Neuronal stem cell (in vitro differentiated cells): ENCODE results near the gene RAVER1. TPM values are rescaled to one million over a fixed set of nuclear protein-coding genes. Genes with fewer than 3 reads are reported as not detected.
A peak's percentile ranks its signal among the peaks of the same experiment; 100 is the strongest.

Source experiments
- DNase-seq: peaks from one replicate; pipeline ENCODE4 v3.0.0-alpha.2; 2013; ENCODE audit warnings: low spot score
- H2AFZ ChIP-seq: one replicate; pipeline ENCODE4 v1.6.1; 2013; ENCODE audit warnings: mild to moderate bottlenecking, low read length, inconsistent platforms
- H2AK5ac ChIP-seq: 2 replicates; pipeline ENCODE4 v1.6.1; 2013; ENCODE audit warnings: low read depth, mild to moderate bottlenecking, inconsistent platforms, low read length, moderate library complexity, mixed read lengths
- H2BK120ac ChIP-seq: 2 replicates; pipeline ENCODE4 v1.6.1; 2013; ENCODE audit warnings: low read depth, mild to moderate bottlenecking, inconsistent platforms, low read length, moderate library complexity, mixed read lengths
- H2BK12ac ChIP-seq: one replicate; pipeline ENCODE4 v1.6.1; 2013; ENCODE audit warnings: low read length, inconsistent platforms
- H2BK15ac ChIP-seq: 2 replicates; pipeline ENCODE4 v1.6.1; 2013; ENCODE audit warnings: mild to moderate bottlenecking, low read length, inconsistent platforms, mixed read lengths
- H2BK5ac ChIP-seq: one replicate; pipeline ENCODE4 v1.6.1; 2013; ENCODE audit warnings: inconsistent platforms, mild to moderate bottlenecking, low read length, moderate library complexity
- H3K14ac ChIP-seq: one replicate; pipeline ENCODE4 v1.6.1; 2013; ENCODE audit warnings: low read length, inconsistent platforms
- H3K18ac ChIP-seq: 2 replicates; pipeline ENCODE4 v1.6.1; 2013; ENCODE audit warnings: low read length, inconsistent platforms
- H3K23ac ChIP-seq: 2 replicates; pipeline ENCODE4 v1.6.1; 2013; ENCODE audit warnings: low read depth, mild to moderate bottlenecking, mixed read lengths, low read length, inconsistent platforms; ENCODE audit not compliant: poor library complexity
- H3K27ac ChIP-seq: replicated peaks from 3 replicates; pipeline ENCODE4 v1.5.1; 2013; ENCODE audit warnings: low read length, inconsistent platforms
- H3K27me3 ChIP-seq, 3 experiments: 2 replicates each; pipeline ENCODE4 v1.6.1; 2013; ENCODE audit warnings: low read length in 3 of 3, mild to moderate bottlenecking in 2 of 3, inconsistent platforms in 1 of 3, low read depth in 1 of 3, mixed read lengths in 1 of 3, moderate library complexity in 1 of 3; ENCODE audit not compliant: control insufficient read depth in 3 of 3, insufficient read depth in 3 of 3
- H3K36me3 ChIP-seq, 2 donors: replicated peaks in 1 of 2; 2 replicates each; pipeline ENCODE4 v1.6.1; 2013; ENCODE audit warnings: low read length in 2 of 2; ENCODE audit not compliant: control insufficient read depth in 2 of 2, insufficient read depth in 2 of 2
- H3K4ac ChIP-seq: 2 replicates; pipeline ENCODE4 v1.6.1; 2013; ENCODE audit warnings: inconsistent platforms, mild to moderate bottlenecking, low read length, moderate library complexity
- H3K4me1 ChIP-seq, 2 donors: 1 replicate in 1 of 2; 2 replicates in 1 of 2; pipeline ENCODE4 v1.6.1; 2013; ENCODE audit warnings: low read length in 2 of 2, low read depth in 1 of 2; ENCODE audit not compliant: control insufficient read depth in 2 of 2, insufficient read depth in 1 of 2
- H3K4me2 ChIP-seq: one replicate; pipeline ENCODE4 v1.6.1; 2013; ENCODE audit warnings: mild to moderate bottlenecking, low read length, inconsistent platforms; ENCODE audit not compliant: insufficient read depth, poor library complexity, severe bottlenecking
- H3K4me3 ChIP-seq, 2 donors: 2 replicates each; pipeline ENCODE4 v1.5.1; 2013; ENCODE audit warnings: low read length in 2 of 2, mild to moderate bottlenecking in 2 of 2, inconsistent platforms in 1 of 2, moderate library complexity in 1 of 2
- H3K79me1 ChIP-seq: one replicate; pipeline ENCODE4 v1.6.1; 2013; ENCODE audit warnings: low read depth, mild to moderate bottlenecking, inconsistent platforms, low read length, moderate library complexity
- H3K9ac ChIP-seq: one replicate; pipeline ENCODE4 v1.6.1; 2013; ENCODE audit warnings: mild to moderate bottlenecking, low read depth, low read length, inconsistent platforms; ENCODE audit not compliant: poor library complexity
- H3K9me3 ChIP-seq, 2 donors: replicated peaks in 1 of 2; 2 replicates each; pipeline versions ENCODE3 to v1.6.1; 2013; ENCODE audit warnings: low read length in 2 of 2, mild to moderate bottlenecking in 2 of 2, inconsistent platforms in 1 of 2, low read depth in 1 of 2, mixed read lengths in 1 of 2, moderate library complexity in 1 of 2; ENCODE audit not compliant: control insufficient read depth in 2 of 2, insufficient read depth in 1 of 2
- H4K8ac ChIP-seq: one replicate; pipeline ENCODE4 v1.6.1; 2013; ENCODE audit warnings: low read depth, mild to moderate bottlenecking, inconsistent platforms, low read length, moderate library complexity
- H4K91ac ChIP-seq: one replicate; pipeline ENCODE4 v1.6.1; 2013; ENCODE audit warnings: low read length, low read depth, mild to moderate bottlenecking, inconsistent platforms; ENCODE audit not compliant: poor library complexity
- WGBS, 2 donors: extraction: QIAGEN DNeasy Blood & Tissue Kit; methylation state at CpG; one replicate each; pipeline ENCODE4 v1.1.7; 2013; ENCODE audit warnings: missing lambda C conversion rate in 2 of 2, mixed read lengths in 1 of 2; ENCODE audit not compliant: insufficient read length in 2 of 2, insufficient replicate concordance in 1 of 2; ENCODE audit errors: extremely low coverage in 2 of 2; 5-methylcytosine and 5-hydroxymethylcytosine counted together
- small RNA-seq: library from polyadenylated mRNA; stranded (forward); fragments of <200 nt; extraction: miRNeasy Mini kit (QIAGEN cat#:217004); gene quantifications from one replicate; pipeline ENCODE3, GENCODE V24; 2013; ENCODE audit not compliant: insufficient read depth

The RAVER1 gene

DNA sequence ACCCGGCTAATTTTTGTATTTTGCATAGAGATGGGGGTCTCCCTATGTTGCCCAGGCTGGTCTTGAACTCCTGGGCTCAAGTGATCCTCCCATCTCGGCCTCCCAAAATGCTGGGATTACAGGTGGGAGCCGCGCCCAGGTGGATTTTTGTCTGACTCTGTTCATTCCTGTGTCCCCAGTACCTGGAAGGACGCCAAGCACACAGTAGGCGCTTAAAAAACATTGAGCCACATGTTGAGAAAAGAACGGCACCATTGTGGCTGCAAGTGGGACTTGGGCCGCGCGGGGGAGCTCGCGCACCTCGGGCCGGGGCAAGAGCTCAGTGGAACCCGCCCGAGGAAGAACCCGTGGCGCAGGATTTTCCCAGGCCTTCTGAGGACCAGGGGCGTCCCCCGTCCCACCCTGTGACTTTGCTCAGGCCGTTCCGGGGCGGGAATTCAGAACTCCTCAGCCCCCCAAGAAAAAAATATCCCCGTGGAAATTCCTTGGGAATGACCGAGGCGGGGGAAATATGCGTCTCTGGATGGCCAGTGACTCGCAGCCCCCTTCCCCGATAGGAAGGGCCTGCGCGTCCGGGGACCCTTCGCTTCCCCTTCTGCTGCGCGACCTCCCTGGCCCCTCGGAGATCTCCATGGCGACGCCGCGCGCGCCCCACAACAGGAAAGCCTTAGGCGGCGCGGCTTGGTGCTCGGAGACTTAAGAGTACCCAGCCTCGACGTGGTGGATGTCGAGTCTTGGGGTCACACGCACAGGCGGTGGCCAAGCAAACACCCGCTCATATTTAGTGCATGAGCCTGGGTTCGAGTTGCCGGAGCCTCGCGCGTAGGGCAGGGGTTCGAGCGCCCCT is 63.8 kb downstream of the RAVER1 start:
- Histone ChIP-seq H3K36me3 (peaks cover 0 to under 1% of the 10 kb centered on the region in 2 donors), H3K4me1 (peaks cover 8 to 18% of the 10 kb centered on the region in 2 donors), H3K18ac (peak overlapping the region; percentile 94), H2BK15ac (peak overlapping the region; percentile 46), H2BK5ac (peak overlapping the region; percentile 44), H3K4ac (no peak overlapping the region), H3K79me1 (no peaks in the 10 kb centered on the region), H3K9me3 (no peaks in the 10 kb centered on the region), H4K8ac (no peak overlapping the region), H3K14ac (peak overlapping the region; percentile 38), H3K9ac (peak overlapping the region; percentile 50), H3K4me3 (no peak overlapping the region), H3K23ac (peak overlapping the region; percentile 93), H4K91ac (peak overlapping the region; percentile 72), H2AK5ac (peak overlapping the region; percentile 91), H2AFZ (peak overlapping the region; percentile 93), H3K27ac (no peak overlapping the region), H3K27me3 (peaks cover 0 to 29% (median 20%) of the 10 kb centered on the region in 3 experiments), H2BK12ac (peak overlapping the region; percentile 86), H2BK120ac (no peak overlapping the region), H3K4me2 (peak overlapping the region; percentile 58)
- no CpG with 5 or more reads among the region's 59 CpGs for WGBS, 2 donors
- peak; percentile 69 for DNase-seq

DNA sequence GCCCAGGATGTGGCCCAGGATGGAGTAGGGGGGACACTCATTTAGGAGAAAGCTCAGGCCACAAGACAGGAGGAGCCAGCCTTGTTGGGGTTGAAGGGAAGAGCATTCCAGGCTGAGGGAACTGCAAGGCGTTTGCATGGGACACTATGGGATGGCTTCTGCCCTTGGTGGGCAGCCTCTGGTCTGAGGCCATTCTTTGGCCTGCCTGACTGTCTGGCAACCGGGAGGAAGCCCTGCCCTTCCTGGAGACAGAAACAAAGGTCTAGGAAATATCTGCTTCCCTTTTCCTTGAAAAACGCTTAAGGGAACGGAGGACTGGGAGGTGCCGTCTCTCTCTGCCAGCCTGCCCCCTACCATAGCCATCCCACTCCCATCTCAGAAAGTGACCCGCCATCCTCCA is 65.3 kb downstream of the RAVER1 start:
- H3K27ac ChIP-seq, result no peak overlapping the region
- H3K9me3 ChIP-seq, result no peaks in the 10 kb centered on the region
- WGBS, 2 donors, result no CpG with 5 or more reads among the region's 6 CpGs
- no peak overlapping the region for H2BK120ac ChIP-seq
- H3K27me3 ChIP-seq, result peaks cover 0 to 29% (median 20%) of the 10 kb centered on the region in 3 experiments
- H3K14ac ChIP-seq, result no peak overlapping the region
- no peak overlapping the region for H3K9ac ChIP-seq
- H3K18ac ChIP-seq, result no peak overlapping the region
- H3K4me2 ChIP-seq, result no peak overlapping the region
- DNase-seq, result no peak
- H3K4me1 ChIP-seq, result peaks cover 8 to 18% of the 10 kb centered on the region in 2 donors
- no peak overlapping the region for H4K91ac ChIP-seq
- H2BK15ac ChIP-seq, result peak overlapping the region; percentile 19
- H3K79me1 ChIP-seq, result no peaks in the 10 kb centered on the region
- no peak overlapping the region for H3K4me3 ChIP-seq
- no peak overlapping the region for H2AK5ac ChIP-seq
- no peak overlapping the region for H2BK5ac ChIP-seq
- peak overlapping the region; percentile 79 for H2AFZ ChIP-seq
- H3K36me3 ChIP-seq, result no peaks in the 10 kb centered on the region
- H3K23ac ChIP-seq, result no peak overlapping the region
- H2BK12ac ChIP-seq, result no peak overlapping the region
- H3K4ac ChIP-seq, result no peak overlapping the region
- no peak overlapping the region for H4K8ac ChIP-seq

DNA sequence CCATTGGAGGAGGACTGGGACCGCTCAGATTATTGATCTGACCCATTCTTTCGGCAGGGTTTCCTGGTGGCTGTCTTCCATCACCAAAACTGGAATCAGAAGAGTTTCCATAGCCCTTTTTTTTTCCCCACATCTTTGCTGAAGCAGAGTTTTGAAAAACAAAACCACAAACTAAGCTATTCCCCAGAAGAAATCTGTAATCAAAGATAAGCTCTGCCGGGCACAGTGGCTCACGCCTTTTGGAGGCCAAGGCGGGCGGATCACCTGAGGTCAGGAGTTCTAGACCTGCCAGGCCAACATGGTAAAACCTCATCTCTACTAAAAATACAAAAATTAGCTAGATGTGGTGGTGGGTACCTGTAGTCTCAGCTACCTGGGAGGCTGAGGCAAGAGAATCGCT is 66.6 kb downstream of the RAVER1 start:
- Histone ChIP-seq H2BK5ac (no peak overlapping the region), H2BK120ac (no peak overlapping the region), H2BK15ac (no peak overlapping the region), H3K27me3 (peaks cover 0 to 23% (median 20%) of the 10 kb centered on the region in 3 experiments), H2AFZ (no peak overlapping the region), H3K36me3 (no peaks in the 10 kb centered on the region), H3K14ac (no peak overlapping the region), H3K4me2 (no peak overlapping the region), H3K27ac (no peak overlapping the region), H2AK5ac (no peak overlapping the region), H3K9ac (no peak overlapping the region), H2BK12ac (no peak overlapping the region), H3K4ac (no peak overlapping the region), H4K91ac (no peak overlapping the region), H3K79me1 (no peaks in the 10 kb centered on the region), H3K18ac (no peak overlapping the region), H3K9me3 (no peaks in the 10 kb centered on the region), H3K4me1 (peaks cover 8 to 16% of the 10 kb centered on the region in 2 donors), H3K4me3 (no peak overlapping the region), H4K8ac (no peak overlapping the region), H3K23ac (no peak overlapping the region)
- DNase-seq, result no peak
- no CpG with 5 or more reads among the region's 7 CpGs for WGBS, 2 donors

Small RNA genes lying within 50 kb of the gene (small RNA-seq; reads per million reads assigned to genes)
- gene AC011511.1, result not detected
- not detected for gene AC011511.4
